ENCODE results near the gene SPEM3. TPM values are rescaled to one million over a fixed set of nuclear protein-coding genes. Genes with fewer than 3 reads are reported as not detected.
A peak's percentile ranks its signal among the peaks of the same experiment; 100 is the strongest.
"Not testable (repeated sequence)": the region's sequence is repeated elsewhere in the genome, so short reads cannot be mapped to it uniquely, and the experiment has no call there.

Gene SPEM3
- total RNA-seq, 1 donor from 2014 or later = not detected

DNA sequence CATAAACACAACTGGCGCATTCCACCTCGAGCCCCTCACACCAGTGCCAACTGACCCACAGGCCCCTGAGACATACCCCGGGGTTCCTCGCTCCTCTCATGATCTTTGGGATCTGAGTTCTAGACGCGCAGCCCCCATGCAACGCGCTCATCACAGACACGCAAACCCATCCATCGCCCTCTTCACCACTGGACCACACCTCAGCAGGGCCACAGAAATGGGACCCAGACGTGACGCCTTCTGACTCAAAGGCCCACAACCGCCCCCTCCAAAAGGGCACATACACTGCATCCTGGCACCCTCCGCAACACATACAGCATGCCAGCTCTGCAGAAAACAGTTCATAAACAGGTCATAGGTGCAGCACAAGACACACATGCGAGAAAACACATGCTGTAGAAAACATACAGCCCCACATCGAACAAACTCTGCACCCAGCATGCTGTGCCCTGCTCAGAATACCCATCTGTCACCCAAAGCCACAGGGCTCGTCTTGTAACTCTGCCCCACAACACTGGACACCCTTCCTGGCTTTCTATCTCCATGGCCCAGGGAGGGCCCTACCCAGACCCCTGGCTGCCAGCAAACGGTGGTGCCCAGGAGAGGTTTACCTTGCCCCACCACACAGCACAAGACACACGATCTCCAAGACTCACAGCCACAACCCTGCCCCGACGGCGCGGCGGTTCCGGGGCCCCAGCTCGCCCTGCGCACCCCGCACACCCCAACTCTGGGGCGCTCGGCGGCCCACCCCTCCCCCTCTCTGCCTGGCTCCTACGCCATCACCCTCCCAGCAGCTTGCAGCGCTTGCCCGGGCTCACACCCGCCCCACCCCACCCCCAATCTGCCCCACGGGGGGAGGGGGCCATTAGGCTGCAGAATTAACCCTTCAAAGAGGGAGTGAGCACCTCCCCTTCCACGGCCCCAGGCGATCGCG lies 49.9 kb downstream of the SPEM3 start:
- FAIRE-seq (no peak), DNase-seq (ENCODE audit: low read depth) (peak; percentile 24)
- peak overlapping the region; percentile 85 for H3K4me3 ChIP-seq (ENCODE audit: low read depth, low read length)
- no peaks in the 10 kb centered on the region for H3K27me3 ChIP-seq (ENCODE audit: control insufficient read depth, insufficient read depth, low read length)
- no peaks in the 10 kb centered on the region for H3K36me3 ChIP-seq (ENCODE audit: control insufficient read depth, insufficient read depth, low read length)
- TF ChIP-seq, protein P1, sequence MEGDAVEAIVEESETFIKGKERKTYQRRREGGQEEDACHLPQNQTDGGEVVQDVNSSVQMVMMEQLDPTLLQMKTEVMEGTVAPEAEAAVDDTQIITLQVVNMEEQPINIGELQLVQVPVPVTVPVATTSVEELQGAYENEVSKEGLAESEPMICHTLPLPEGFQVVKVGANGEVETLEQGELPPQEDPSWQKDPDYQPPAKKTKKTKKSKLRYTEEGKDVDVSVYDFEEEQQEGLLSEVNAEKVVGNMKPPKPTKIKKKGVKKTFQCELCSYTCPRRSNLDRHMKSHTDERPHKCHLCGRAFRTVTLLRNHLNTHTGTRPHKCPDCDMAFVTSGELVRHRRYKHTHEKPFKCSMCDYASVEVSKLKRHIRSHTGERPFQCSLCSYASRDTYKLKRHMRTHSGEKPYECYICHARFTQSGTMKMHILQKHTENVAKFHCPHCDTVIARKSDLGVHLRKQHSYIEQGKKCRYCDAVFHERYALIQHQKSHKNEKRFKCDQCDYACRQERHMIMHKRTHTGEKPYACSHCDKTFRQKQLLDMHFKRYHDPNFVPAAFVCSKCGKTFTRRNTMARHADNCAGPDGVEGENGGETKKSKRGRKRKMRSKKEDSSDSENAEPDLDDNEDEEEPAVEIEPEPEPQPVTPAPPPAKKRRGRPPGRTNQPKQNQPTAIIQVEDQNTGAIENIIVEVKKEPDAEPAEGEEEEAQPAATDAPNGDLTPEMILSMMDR (IDR thresholded peaks at IDR 0.05; ENCODE audit: insufficient read depth, low read length, severe bottlenecking) = no peak

DNA sequence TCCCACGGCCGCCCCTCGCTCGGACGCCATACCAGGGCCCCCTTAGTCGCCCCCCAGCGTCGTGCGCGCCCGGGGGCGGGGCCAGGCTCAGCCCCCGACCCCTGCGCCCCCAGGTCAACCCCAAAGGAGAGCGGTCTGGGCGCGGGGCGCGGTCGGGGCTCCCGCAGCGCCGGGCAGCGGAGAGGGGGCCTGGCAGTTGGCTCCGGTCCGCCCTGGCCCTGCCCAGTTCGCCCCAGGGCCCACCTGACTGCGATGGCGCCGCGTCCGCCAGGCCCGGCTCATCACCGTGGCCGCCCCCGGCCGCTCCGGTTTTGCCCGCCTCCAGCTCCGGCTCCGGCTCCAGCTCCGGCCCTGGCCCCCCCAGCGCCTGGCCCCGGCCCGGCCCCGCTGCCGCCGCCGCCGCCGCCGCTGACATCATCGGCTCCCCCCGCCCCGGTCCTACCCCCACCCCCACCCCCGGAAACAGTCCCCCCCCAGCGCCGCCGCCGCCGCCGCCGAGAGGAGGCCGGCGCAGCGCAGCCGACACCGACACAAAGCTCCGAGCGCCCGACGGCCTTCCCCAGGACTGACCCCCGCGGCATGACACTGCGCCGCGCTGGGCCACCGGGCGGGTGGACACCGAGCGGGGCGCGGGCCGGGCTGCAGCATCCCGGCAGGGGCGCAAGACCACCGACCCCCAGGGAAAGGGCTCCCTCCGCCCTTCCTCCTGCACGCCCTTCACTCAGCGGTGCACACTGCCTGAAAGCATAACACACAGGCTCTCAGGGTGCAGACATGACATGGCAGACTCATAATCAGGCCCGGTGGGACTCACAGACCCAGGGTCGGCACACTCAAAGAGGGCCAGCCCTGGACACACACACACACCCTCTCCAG lies 50.8 kb downstream of the SPEM3 start, which contains the start of gene ZBTB4:
Gene ZBTB4 (minus strand): TSS at position 419 of the 876 bp plus-strand sequence. CDS start 12,830 bp downstream, outside the sequence.
- FAIRE-seq (no peak), DNase-seq (ENCODE audit: low read depth) (peak; percentile 15)
- Histone ChIP-seq H3K4me3 (ENCODE audit: low read depth, low read length) (peak within 1 kb of the TSS; percentile 85), H3K36me3 (ENCODE audit: control insufficient read depth, insufficient read depth, low read length) (no peaks in the 10 kb centered on the region), H3K27me3 (ENCODE audit: control insufficient read depth, insufficient read depth, low read length) (no peaks in the 10 kb centered on the region)
- TF ChIP-seq, protein P1 (IDR thresholded peaks at IDR 0.05; ENCODE audit: insufficient read depth, low read length, severe bottlenecking) = no peak

DNA sequence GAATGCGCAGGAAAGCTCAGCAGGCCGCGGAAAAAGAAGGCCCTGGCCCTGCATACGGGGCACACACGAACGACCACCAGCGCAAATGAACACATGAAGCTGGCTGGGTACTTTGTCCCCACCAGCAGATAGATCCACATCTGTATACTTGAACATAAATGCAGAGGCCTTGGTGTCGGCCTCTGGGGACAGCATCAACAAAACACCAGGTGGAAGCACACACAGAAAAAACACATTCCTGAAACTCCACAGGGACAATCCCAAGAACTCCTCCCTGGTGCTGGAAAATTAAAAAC lies 51.4 kb downstream of the SPEM3 start:
- FAIRE-seq = no peak
- DNase-seq (ENCODE audit: low read depth) = no peak
- TF ChIP-seq, protein P1 (IDR thresholded peaks at IDR 0.05; ENCODE audit: insufficient read depth, low read length, severe bottlenecking) = no peak
- Histone ChIP-seq H3K36me3 (ENCODE audit: control insufficient read depth, insufficient read depth, low read length) (no peaks in the 10 kb centered on the region), H3K27me3 (ENCODE audit: control insufficient read depth, insufficient read depth, low read length) (no peaks in the 10 kb centered on the region), H3K4me3 (ENCODE audit: low read depth, low read length) (peak overlapping the region; percentile 85)

DNA sequence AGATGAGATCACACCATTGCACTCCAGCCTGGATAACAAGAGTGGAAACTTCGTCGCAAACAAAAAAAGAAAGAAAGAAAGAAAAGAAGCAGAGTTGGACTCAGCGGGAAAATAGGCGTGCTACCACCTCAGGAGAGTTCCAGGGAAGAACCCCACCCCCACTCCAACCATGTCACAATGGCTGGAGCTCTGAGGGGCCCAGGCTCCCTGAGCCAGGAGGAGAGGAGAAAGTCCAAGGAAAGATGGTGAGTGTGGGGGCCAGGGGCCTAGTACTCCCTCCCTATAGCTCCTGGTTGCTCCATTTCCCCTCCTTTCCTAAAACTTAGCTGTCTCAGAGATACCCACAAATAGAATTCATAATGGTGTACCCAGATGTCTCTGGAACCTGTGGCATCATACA lies 52.6 kb downstream of the SPEM3 start, which contains the start of gene SLC35G6:
Gene SLC35G6 (plus strand): TSS at position 172 of the 400 bp plus-strand sequence. CDS start 71 bp downstream, at position 243.
- not testable (repeated sequence) for H3K36me3 ChIP-seq (ENCODE audit: control insufficient read depth, insufficient read depth, low read length); FAIRE-seq; H3K4me3 ChIP-seq (ENCODE audit: low read depth, low read length); H3K27me3 ChIP-seq (ENCODE audit: control insufficient read depth, insufficient read depth, low read length); DNase-seq (ENCODE audit: low read depth)

DNA sequence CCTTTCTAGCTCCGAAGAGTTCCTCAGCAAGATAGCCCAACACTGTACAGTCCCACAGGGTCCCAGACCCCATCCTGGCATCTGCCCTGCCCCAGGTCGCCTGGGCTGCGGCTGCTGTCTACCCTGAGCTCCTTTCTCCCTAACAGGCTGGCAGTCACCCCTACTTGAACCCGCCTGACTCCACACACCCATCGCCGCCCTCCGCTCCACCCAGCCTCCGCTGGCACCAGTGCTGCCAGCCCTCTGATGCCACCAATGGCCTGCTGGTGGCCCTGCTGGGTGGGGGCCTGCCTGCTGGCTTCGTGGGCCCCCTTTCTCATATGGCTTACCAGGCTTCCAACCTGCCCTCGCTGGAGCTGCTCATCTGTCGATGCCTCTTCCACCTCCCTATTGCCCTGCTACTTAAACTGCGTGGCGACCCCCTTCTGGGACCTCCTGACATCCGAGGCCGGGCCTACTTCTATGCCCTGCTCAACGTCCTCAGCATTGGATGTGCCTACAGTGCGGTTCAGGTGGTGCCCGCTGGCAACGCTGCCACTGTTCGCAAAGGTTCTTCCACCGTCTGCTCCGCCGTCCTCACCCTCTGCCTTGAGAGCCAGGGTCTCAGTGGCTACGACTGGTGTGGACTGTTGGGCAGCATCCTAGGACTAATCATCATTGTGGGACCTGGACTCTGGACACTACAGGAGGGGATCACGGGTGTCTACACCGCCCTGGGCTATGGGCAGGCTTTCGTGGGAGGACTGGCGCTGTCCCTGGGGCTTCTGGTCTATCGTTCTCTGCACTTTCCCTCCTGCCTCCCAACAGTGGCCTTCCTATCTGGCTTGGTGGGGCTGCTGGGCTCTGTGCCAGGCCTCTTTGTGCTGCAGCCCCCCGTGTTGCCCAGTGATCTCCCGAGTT lies 53.4 kb downstream of the SPEM3 start:
- not testable (repeated sequence) for DNase-seq (ENCODE audit: low read depth); H3K4me3 ChIP-seq (ENCODE audit: low read depth, low read length); FAIRE-seq; H3K36me3 ChIP-seq (ENCODE audit: control insufficient read depth, insufficient read depth, low read length); H3K27me3 ChIP-seq (ENCODE audit: control insufficient read depth, insufficient read depth, low read length)

Other genes starting within 250 kb of the SPEM3 start
- under 0.01 and 0.38 TPM in 2 replicates for gene ASGR1, start 249.5 kb upstream of the SPEM3 start, total RNA-seq
- 1.8 and 1.9 TPM in 2 replicates for gene DLG4, start 209.0 kb upstream of the SPEM3 start, total RNA-seq
- gene ACADVL, start 208.9 kb upstream of the SPEM3 start, total RNA-seq = 216 and 277 TPM in 2 replicates
- 52.1 and 55.3 TPM in 2 replicates for gene DVL2, start 194.3 kb upstream of the SPEM3 start, total RNA-seq
- 27.4 and 34.9 TPM in 2 replicates for gene PHF23, start 189.4 kb upstream of the SPEM3 start, total RNA-seq
- gene GABARAP, start 186.4 kb upstream of the SPEM3 start, total RNA-seq = 50.8 and 64.3 TPM in 2 replicates
- gene CTDNEP1, start 177.1 kb upstream of the SPEM3 start, total RNA-seq = 17.6 and 25.3 TPM in 2 replicates
- gene ELP5, start 176.6 kb upstream of the SPEM3 start, total RNA-seq = 16.5 and 20.0 TPM in 2 replicates
- 546 and 850 TPM in 2 replicates for gene CLDN7, start 166.4 kb upstream of the SPEM3 start, total RNA-seq
- gene SLC2A4, start 147.1 kb upstream of the SPEM3 start, total RNA-seq = under 0.01 and 0.13 TPM in 2 replicates
- gene YBX2, start 134.2 kb upstream of the SPEM3 start, total RNA-seq = 0.26 and 1.0 TPM in 2 replicates
- gene EIF5A, start 121.2 kb upstream of the SPEM3 start, total RNA-seq = 653 and 709 TPM in 2 replicates
- gene GPS2, start 113.5 kb upstream of the SPEM3 start, total RNA-seq = 22.4 and 35.7 TPM in 2 replicates
- 14.7 and 17.7 TPM in 2 replicates for gene NEURL4, start 99.5 kb upstream of the SPEM3 start, total RNA-seq
- 0.26 and 4.2 TPM in 2 replicates for gene ACAP1, start 92.3 kb upstream of the SPEM3 start, total RNA-seq
- 24.2 and 26.6 TPM in 2 replicates for gene KCTD11, start 76.7 kb upstream of the SPEM3 start, total RNA-seq
- not detected in 2 replicates for gene TMEM95, start 73.7 kb upstream of the SPEM3 start, total RNA-seq
- 7.4 and 11.8 TPM in 2 replicates for gene TNK1, start 47.8 kb upstream of the SPEM3 start, total RNA-seq
- 9.0 and 13.2 TPM in 2 replicates for gene PLSCR3, start 34.3 kb upstream of the SPEM3 start, total RNA-seq
- gene TMEM256, start 24.8 kb upstream of the SPEM3 start, total RNA-seq = 40.3 and 67.7 TPM in 2 replicates
- gene NLGN2, start 21.0 kb upstream of the SPEM3 start, total RNA-seq = 0.79 and 1.2 TPM in 2 replicates
- 0.13 TPM in 1 of 2 replicates, not detected in the other for gene SPEM1, start 8.5 kb upstream of the SPEM3 start, total RNA-seq
- gene SPEM2, start 3.2 kb upstream of the SPEM3 start, total RNA-seq = not detected in 2 replicates
- 7.3 and 12.6 TPM in 2 replicates for gene TMEM102, start 6.6 kb downstream of the SPEM3 start, total RNA-seq
- gene FGF11, start 10.7 kb downstream of the SPEM3 start, total RNA-seq = 12.4 and 28.3 TPM in 2 replicates
- 9.7 and 16.8 TPM in 2 replicates for gene CHRNB1, start 16.2 kb downstream of the SPEM3 start, total RNA-seq
- gene ZBTB4, start 50.8 kb downstream of the SPEM3 start, total RNA-seq = 8.7 and 9.2 TPM in 2 replicates
- not detected in 2 replicates for gene SLC35G6, start 52.6 kb downstream of the SPEM3 start, total RNA-seq
- gene POLR2A, start 55.5 kb downstream of the SPEM3 start, total RNA-seq = 38.4 and 79.6 TPM in 2 replicates
- 0.53 and 1.0 TPM in 2 replicates for gene TNFSF12, start 120.2 kb downstream of the SPEM3 start, total RNA-seq
- gene TNFSF13, start 129.9 kb downstream of the SPEM3 start, total RNA-seq = 2.6 and 3.7 TPM in 2 replicates
- 94.7 and 129 TPM in 2 replicates for gene SENP3, start 133.1 kb downstream of the SPEM3 start, total RNA-seq
- 11.3 and 16.4 TPM in 2 replicates for gene CD68, start 150.8 kb downstream of the SPEM3 start, total RNA-seq
- gene MPDU1, start 155.0 kb downstream of the SPEM3 start, total RNA-seq = 54.7 and 56.3 TPM in 2 replicates
- gene SOX15, start 161.2 kb downstream of the SPEM3 start, total RNA-seq = 23.4 and 41.7 TPM in 2 replicates
- 42.1 and 43.2 TPM in 2 replicates for gene FXR2, start 186.0 kb downstream of the SPEM3 start, total RNA-seq
- 23.9 and 38.7 TPM in 2 replicates for gene SAT2, start 199.0 kb downstream of the SPEM3 start, total RNA-seq
- gene SHBG, start 201.3 kb downstream of the SPEM3 start, total RNA-seq = 0.38 TPM in 1 of 2 replicates, not detected in the other
- not detected in 2 replicates for gene ATP1B2, start 222.1 kb downstream of the SPEM3 start, total RNA-seq

Measured in bronchial epithelial cell (primary cell).